ENCODE results near the gene NIPAL1.

Gene NIPAL1

GRCh38 chr4:48022192-48022799 is 5.7 kb downstream of the NIPAL1 start:
- Histone ChIP-seq H3K27me3 (ENCODE audit: insufficient read depth, low read length) (no peaks in the 10 kb centered on the region), H2AK5ac (ENCODE audit: low read length) (no peak overlapping the region), H3K23ac (ENCODE audit: low read length) (no peak overlapping the region), H3K79me1 (ENCODE audit: low read length) (no peaks in the 10 kb centered on the region), H3K36me3 (ENCODE audit: control insufficient read depth in 1 of 2, insufficient read depth in 2 of 2, low read length in 2 of 2) (no peaks in the 10 kb centered on the region), H3K4me1 (ENCODE audit: control insufficient read depth in 1 of 2, insufficient read depth in 2 of 2, low read length in 2 of 2) (peaks cover 0 to 2% of the 10 kb centered on the region in 2 experiments), H3K18ac (ENCODE audit: low read length) (no peak overlapping the region), H3K27ac (ENCODE audit: low read depth, low read length) (no peak overlapping the region), H2AFZ (ENCODE audit: insufficient read depth, low read length, poor library complexity) (no peak overlapping the region), H4K91ac (ENCODE audit: low read depth, low read length) (no peak overlapping the region), H3K9ac (ENCODE audit: low read length) (no peak overlapping the region), H4K12ac (ENCODE audit: low read depth, low read length) (no peak overlapping the region), H2BK120ac (ENCODE audit: insufficient read depth, low read length, poor library complexity) (no peak overlapping the region), H3K4ac (ENCODE audit: low read depth, low read length) (no peak overlapping the region), H3K9me3 (ENCODE audit: insufficient read depth, low read depth, low read length) (peaks cover 1% of the 10 kb centered on the region), H3K14ac (ENCODE audit: low read length) (no peak overlapping the region), H3K79me2 (ENCODE audit: control insufficient read depth, insufficient read depth, low read length, poor library complexity) (no peaks in the 10 kb centered on the region), H2BK12ac (ENCODE audit: low read length) (no peak overlapping the region), H2BK5ac (ENCODE audit: low read depth, low read length, poor library complexity) (no peak overlapping the region), H4K8ac (ENCODE audit: low read depth, low read length) (no peak overlapping the region), H3K4me3 (ENCODE audit: low read depth, low read length) (no peak overlapping the region), H3K4me2 (ENCODE audit: low read length) (no peak overlapping the region)
- no CpG with 5 or more reads among the region's 3 CpGs for WGBS (ENCODE audit: extremely low coverage, insufficient coverage, insufficient read length)
- DNase-seq = peak in 1 of 2 donors; percentile 70

DNA sequence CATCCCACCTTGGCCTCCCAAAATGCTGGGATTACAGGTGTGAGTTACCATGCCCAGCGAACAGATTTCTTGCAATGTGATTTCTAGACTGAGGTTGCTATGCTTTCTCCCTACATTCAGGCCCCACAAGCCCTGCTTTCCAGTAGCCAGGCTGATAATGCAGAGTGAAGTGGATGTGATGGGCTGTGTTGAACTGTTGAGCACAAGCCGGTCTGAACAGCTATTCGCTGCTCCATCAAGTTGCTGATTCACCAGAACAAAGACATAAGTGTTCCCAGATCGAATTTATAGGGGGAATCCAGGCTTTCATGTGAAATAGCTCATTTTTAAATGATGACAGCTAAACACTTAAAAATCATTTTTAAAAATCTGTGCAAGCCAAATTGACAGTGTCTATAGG is 8.0 kb downstream of the NIPAL1 start:
- Histone ChIP-seq H2BK120ac (ENCODE audit: insufficient read depth, low read length, poor library complexity) (no peak overlapping the region), H3K27ac (ENCODE audit: low read depth, low read length) (no peak overlapping the region), H2BK12ac (ENCODE audit: low read length) (no peak overlapping the region), H3K4me2 (ENCODE audit: low read length) (no peak overlapping the region), H2BK5ac (ENCODE audit: low read depth, low read length, poor library complexity) (no peak overlapping the region), H3K79me2 (ENCODE audit: control insufficient read depth, insufficient read depth, low read length, poor library complexity) (no peaks in the 10 kb centered on the region), H2AFZ (ENCODE audit: insufficient read depth, low read length, poor library complexity) (no peak overlapping the region), H3K9ac (ENCODE audit: low read length) (no peak overlapping the region), H3K79me1 (ENCODE audit: low read length) (no peaks in the 10 kb centered on the region), H2AK5ac (ENCODE audit: low read length) (no peak overlapping the region), H3K4me1 (ENCODE audit: control insufficient read depth in 1 of 2, insufficient read depth in 2 of 2, low read length in 2 of 2) (peaks cover 0 to 2% of the 10 kb centered on the region in 2 experiments), H4K8ac (ENCODE audit: low read depth, low read length) (no peak overlapping the region), H3K36me3 (ENCODE audit: control insufficient read depth in 1 of 2, insufficient read depth in 2 of 2, low read length in 2 of 2) (no peaks in the 10 kb centered on the region), H3K18ac (ENCODE audit: low read length) (no peak overlapping the region), H3K23ac (ENCODE audit: low read length) (no peak overlapping the region), H3K4ac (ENCODE audit: low read depth, low read length) (no peak overlapping the region), H3K14ac (ENCODE audit: low read length) (no peak overlapping the region), H3K4me3 (ENCODE audit: low read depth, low read length) (no peak overlapping the region), H4K91ac (ENCODE audit: low read depth, low read length) (no peak overlapping the region), H3K9me3 (ENCODE audit: insufficient read depth, low read depth, low read length) (peaks cover 1% of the 10 kb centered on the region), H3K27me3 (ENCODE audit: insufficient read depth, low read length) (no peaks in the 10 kb centered on the region), H4K12ac (ENCODE audit: low read depth, low read length) (no peak overlapping the region)
- no CpG with 5 or more reads among the region's 4 CpGs for WGBS (ENCODE audit: extremely low coverage, insufficient coverage, insufficient read length)
- no peak for DNase-seq

GRCh38 chr4:48025005-48025404 is 8.4 kb downstream of the NIPAL1 start:
- Histone ChIP-seq H4K8ac (ENCODE audit: low read depth, low read length) (no peak overlapping the region), H3K36me3 (ENCODE audit: control insufficient read depth in 1 of 2, insufficient read depth in 2 of 2, low read length in 2 of 2) (no peaks in the 10 kb centered on the region), H3K23ac (ENCODE audit: low read length) (no peak overlapping the region), H3K14ac (ENCODE audit: low read length) (no peak overlapping the region), H3K4ac (ENCODE audit: low read depth, low read length) (no peak overlapping the region), H2BK12ac (ENCODE audit: low read length) (no peak overlapping the region), H4K12ac (ENCODE audit: low read depth, low read length) (no peak overlapping the region), H3K4me2 (ENCODE audit: low read length) (no peak overlapping the region), H3K79me2 (ENCODE audit: control insufficient read depth, insufficient read depth, low read length, poor library complexity) (no peaks in the 10 kb centered on the region), H4K91ac (ENCODE audit: low read depth, low read length) (no peak overlapping the region), H3K9me3 (ENCODE audit: insufficient read depth, low read depth, low read length) (peaks cover 1% of the 10 kb centered on the region), H3K27ac (ENCODE audit: low read depth, low read length) (no peak overlapping the region), H3K18ac (ENCODE audit: low read length) (no peak overlapping the region), H3K27me3 (ENCODE audit: insufficient read depth, low read length) (no peaks in the 10 kb centered on the region), H2BK5ac (ENCODE audit: low read depth, low read length, poor library complexity) (no peak overlapping the region), H3K79me1 (ENCODE audit: low read length) (no peaks in the 10 kb centered on the region), H2BK120ac (ENCODE audit: insufficient read depth, low read length, poor library complexity) (no peak overlapping the region), H3K4me1 (ENCODE audit: control insufficient read depth in 1 of 2, insufficient read depth in 2 of 2, low read length in 2 of 2) (peaks cover 0 to 2% of the 10 kb centered on the region in 2 experiments), H3K4me3 (ENCODE audit: low read depth, low read length) (no peak overlapping the region), H2AFZ (ENCODE audit: insufficient read depth, low read length, poor library complexity) (no peak overlapping the region), H3K9ac (ENCODE audit: low read length) (no peak overlapping the region), H2AK5ac (ENCODE audit: low read length) (no peak overlapping the region)
- WGBS (ENCODE audit: extremely low coverage, insufficient coverage, insufficient read length) = no CpG with 5 or more reads among the region's 2 CpGs
- peak; percentile 22 to 61 for DNase-seq

- Histone ChIP-seq H3K27ac (ENCODE audit: low read depth, low read length) (no peak overlapping the region), H2BK120ac (ENCODE audit: insufficient read depth, low read length, poor library complexity) (no peak overlapping the region), H2AK5ac (ENCODE audit: low read length) (no peak overlapping the region), H3K9ac (ENCODE audit: low read length) (no peak overlapping the region), H4K8ac (ENCODE audit: low read depth, low read length) (no peak overlapping the region), H3K36me3 (ENCODE audit: control insufficient read depth in 1 of 2, insufficient read depth in 2 of 2, low read length in 2 of 2) (no peaks in the 10 kb centered on the region), H3K4me1 (ENCODE audit: control insufficient read depth in 1 of 2, insufficient read depth in 2 of 2, low read length in 2 of 2) (peaks cover 0 to 2% of the 10 kb centered on the region in 2 experiments), H3K27me3 (ENCODE audit: insufficient read depth, low read length) (no peaks in the 10 kb centered on the region), H3K14ac (ENCODE audit: low read length) (no peak overlapping the region), H3K79me1 (ENCODE audit: low read length) (no peaks in the 10 kb centered on the region), H2BK12ac (ENCODE audit: low read length) (no peak overlapping the region), H3K79me2 (ENCODE audit: control insufficient read depth, insufficient read depth, low read length, poor library complexity) (no peaks in the 10 kb centered on the region), H3K4me2 (ENCODE audit: low read length) (no peak overlapping the region), H4K91ac (ENCODE audit: low read depth, low read length) (no peak overlapping the region), H3K23ac (ENCODE audit: low read length) (no peak overlapping the region), H2BK5ac (ENCODE audit: low read depth, low read length, poor library complexity) (no peak overlapping the region), H3K18ac (ENCODE audit: low read length) (no peak overlapping the region), H3K9me3 (ENCODE audit: insufficient read depth, low read depth, low read length) (peaks cover 1% of the 10 kb centered on the region), H4K12ac (ENCODE audit: low read depth, low read length) (no peak overlapping the region), H3K4me3 (ENCODE audit: low read depth, low read length) (no peak overlapping the region), H3K4ac (ENCODE audit: low read depth, low read length) (no peak overlapping the region), H2AFZ (ENCODE audit: insufficient read depth, low read length, poor library complexity) (no peak overlapping the region)
- no peak for DNase-seq
These were observed 11.1 kb downstream of the NIPAL1 start for GRCh38 chr4:48027653-48028052.

Data from trophoblast cell (in vitro differentiated cells and primary cell).